Raji (cell line): ENCODE data around the gene STIM1.

Source experiments
- POLR2A ChIP-seq: IDR thresholded peaks from 2 replicates; pipeline ENCODE4 v1.6.1; 2011; ENCODE audit warnings: low read depth, low read length, control low read depth; ENCODE audit not compliant: insufficient read depth

The STIM1 gene

DNA sequence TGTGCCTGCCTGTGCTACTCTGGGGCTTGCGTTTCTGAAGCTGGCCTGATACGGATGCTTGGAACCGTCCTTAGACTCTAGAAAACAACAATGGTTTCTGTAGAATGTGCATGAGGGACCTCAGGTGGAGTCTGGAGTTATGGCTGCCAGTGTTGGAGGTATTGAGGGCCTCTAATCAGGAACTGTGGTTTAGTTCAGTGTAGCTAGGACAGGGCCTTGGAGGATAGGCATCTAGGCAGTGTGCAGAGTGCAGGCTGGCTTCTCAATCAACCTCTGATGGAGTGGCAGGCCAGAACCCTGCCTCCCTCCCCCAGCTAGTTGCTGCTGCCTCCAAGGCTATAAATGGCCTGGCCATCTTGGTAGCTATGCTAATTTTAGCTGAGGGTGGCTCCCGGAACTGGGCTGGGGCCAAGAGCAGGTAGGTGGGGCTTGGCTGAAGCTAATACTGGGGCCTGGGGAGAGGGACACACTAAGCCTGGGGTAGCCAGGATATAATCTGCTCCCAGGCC, 4.0 kb downstream of the STIM1 start:
- peak; percentile 42; the same call in 1 of the 2 replicates for TF ChIP-seq POLR2A

DNA sequence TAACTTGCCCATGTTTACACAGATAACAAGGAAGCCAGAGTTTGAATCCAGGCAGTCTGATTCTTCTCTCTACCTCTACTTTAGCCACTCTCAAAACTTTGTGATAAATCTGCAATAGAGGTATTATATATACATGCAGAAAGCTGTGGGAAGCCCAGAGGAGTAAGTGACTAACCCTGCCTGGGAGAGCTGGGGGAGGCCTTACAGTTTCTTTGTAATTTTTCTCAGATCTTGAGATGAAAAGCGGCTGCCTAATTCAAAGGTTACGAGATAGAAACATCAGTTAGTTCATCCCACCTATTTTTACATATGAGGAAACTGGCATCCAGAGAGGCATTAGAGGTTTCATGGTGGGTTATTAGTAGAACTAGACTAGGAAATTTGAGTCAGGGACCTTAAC, 4.9 kb downstream of the STIM1 start:
- TF ChIP-seq POLR2A = no peak

DNA sequence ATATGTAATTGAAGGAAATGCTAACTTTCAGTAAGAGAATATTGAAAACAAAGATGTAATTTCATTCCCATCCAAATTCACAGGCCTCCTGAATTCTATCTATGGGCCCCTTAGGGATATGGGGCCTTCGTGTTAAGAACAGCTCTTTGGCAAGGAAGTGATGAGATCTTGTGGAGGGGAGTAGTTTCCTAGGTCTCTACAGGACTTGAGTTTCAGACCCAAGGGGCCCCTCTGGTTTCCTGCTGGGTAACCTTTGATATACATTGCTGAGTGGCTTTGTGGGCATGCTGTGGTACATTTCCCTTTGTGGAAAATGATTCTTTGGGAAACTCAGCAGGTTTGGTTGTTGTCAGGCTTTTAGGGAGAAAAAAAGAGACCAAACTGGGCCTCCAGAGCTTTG, 6.2 kb downstream of the STIM1 start:
- no peak for TF ChIP-seq POLR2A

DNA sequence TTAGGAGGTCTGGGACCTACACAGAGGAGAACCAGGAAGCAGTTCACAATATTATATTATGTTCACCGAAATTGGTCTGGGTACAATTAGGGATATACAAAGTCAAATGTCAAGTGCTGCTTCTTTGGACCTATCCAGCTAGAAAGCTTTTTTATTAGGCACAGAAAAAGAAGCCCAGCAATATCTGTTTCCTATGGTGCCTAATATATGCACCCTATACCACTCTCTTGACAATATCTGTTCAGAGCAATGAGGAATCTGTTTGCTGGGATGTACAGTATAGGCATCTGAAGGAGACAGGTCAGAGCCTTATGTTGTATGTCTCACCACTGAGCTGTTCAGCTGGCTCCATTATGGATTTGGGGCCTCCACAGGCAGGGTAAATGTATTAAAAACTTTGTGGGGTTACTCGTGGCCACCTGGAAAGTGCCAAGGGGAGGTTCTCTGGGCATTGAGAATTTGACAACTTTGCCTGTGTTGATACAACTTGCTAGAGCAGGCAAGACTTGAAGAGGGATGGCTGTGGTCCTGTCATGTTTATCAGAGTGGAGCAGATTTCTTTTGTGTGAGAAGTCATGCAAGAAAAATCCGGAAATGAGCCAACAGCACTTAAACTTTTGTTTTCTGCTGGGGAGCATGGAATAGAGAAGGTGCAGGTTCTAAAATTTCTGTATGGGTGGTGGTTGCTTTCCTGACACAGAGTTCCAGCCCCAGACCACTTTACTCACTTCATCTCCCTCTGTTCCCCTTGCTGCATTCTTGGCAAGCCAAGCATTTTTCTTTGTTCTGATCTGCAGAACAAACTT, 10.1 kb downstream of the STIM1 start:
- TF ChIP-seq POLR2A = no peak

DNA sequence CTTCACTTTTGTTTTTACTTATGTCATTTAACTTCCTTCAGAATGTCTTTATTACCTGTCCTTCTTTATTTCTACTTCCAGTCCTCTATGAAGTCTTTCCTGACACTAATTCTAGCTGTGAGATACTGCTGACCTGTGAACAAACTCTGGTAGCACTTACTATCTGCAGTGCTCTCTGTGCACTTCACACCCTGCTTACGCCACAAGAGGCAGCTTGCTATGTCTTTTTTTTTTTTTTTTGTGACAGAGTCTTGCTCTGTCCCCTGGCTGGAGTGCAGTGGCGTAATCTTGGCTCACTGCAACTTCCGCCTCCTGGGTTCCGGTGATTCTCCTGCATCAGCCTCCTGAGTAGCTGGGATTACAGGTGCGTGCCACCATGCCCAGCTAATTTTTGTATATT, 10.7 kb downstream of the STIM1 start:
- TF ChIP-seq POLR2A = no peak

DNA sequence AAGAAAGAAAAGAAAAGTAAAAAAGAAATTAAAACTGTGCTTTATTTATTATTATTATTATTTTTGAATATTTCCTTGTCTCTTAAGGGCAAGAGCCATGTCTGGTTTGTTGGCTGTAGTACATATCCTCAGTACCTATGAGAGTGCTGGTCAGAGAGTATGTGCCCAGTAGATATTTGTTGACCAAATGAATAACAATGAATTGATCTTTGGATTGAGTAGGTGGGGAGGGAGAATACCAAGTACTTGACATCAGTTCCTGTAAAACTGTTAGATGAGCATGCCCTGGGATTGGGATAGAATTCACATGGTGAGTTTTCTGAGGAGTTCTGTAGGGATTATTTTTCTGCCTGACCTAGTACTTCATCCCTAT, 11.4 kb downstream of the STIM1 start:
- TF ChIP-seq POLR2A = no peak

DNA sequence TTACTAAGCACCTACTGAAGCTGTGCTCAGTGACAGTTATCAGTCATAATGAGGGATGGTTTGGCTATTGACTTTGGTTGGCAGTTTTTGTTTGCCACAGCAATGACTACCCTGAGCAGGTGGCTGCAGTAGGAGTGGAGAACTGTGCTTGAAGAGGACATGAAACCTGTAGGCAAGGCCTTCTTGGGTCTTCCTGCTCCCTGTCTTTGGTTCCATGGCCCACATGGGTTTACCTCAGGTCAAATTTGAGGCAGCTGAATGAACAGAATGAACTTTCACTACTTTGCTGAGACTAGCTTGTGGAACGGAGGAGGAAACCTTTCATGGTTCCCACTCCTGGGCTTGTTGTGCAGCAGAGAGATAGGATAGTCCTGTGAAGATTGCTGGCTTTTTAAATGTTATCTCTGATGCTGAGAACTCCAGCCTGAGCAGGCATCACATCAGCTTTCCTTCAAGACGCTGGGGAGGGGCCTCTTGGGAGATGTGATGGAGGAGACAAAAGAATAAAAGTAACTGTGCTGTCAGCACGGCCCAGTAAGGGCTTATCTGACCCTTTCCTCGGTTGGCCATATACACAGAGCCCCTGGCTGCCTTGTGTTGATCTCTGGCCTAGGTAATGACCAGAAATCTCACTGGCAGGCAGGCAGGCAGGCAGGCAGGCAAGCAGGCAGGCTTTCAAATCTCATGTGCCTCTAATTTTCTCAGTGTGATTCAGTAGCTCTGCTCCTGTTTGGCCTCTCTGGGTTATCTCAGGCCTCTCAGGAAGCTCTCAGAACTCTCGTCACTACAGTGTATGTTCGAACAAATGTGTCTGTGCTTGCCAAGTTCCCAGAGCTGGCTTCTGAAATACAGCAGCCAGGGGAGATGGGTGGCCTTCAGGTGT, 12.0 kb downstream of the STIM1 start:
- no peak for TF ChIP-seq POLR2A

DNA sequence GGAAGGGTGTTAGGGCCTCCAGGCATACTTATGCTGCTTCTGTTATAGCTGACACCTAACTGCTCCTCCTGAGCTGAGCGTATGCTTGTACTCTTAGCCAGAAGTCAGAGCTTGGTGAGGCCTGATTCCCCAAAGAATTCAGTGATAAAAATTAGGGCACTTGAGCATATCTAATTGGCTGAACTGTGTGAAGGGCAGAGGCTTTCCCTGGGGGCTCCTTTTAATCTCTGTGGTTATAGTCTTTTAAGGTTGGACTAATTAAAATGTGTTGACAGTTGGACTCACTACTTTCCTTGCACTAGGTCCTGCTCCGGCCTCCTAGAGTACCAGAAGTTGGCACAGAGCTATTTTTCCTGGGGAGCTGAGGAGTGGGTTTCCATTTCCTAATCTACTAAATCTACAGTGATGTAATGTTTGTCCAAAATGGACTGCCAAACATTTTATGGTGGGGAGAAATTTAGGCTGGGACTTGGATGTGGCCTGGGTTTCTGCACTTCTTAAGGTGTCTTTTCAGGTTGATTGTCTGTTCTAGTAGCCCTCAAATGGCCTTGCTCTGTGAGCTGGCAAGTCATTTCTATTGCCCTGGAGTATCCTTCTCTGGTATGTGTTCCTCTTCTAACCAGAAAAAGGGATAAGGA, 18.4 kb downstream of the STIM1 start:
- no peak for TF ChIP-seq POLR2A

DNA sequence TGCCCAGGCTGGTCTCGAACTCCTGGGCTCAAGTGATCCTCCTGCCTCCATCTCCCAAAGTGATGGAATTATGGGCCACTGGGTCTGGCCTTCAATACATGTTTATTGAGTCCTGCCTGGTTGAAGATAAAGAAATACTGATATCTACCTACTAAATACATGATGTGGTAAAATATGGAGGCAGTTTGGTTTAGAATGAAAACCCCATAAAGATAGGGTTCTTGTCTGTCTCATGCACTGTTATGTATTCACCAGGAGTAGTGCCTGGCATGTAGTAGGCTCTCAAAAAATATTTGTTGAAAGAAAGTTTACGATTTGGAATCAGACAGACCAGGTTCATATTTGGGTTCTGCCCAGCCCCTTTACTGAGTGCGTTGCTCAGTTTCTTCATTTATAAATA, 21.1 kb downstream of the STIM1 start:
- TF ChIP-seq POLR2A = no peak

DNA sequence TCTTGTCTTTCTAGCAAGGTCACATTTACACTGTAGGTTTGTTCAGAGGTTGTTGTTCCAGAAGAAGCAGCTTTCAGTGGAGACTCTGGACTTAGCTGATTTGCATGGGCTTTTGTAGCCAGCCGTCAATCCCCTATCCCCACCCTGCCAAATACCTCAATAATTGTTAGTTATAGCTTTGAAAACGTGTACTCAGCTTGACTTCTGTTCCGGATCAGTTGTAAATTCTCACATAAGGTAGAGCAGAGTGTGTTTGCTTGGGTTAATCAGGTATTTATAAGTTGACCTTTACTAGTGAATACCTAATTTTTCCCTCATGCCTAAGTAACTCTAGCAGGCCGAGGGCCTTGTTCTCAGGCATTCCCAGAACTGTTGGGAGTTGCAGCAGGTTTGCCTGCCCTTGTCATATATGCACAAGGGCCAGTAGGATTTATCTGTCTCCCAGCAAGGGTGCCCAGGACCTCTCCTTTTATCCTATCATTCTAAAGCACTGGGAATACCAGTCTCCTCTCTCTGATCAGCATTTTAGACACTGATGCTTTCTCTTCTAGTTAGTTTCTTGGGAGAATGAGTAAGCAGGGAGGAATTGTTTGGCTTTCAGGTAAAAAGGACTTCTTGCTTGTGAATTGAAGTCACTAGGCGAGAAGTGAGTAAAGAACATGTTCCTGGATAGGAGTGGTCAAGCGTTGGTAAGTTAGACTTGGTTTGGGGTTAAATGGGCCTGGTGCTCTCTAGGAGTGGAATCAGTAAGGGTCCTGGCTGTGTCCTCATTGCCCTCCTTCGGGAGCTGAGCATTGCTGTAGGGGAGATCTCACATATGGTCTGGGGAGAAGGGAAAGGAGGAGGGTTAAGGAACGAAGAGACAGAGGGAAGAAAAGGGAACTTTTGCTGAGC, 22.1 kb downstream of the STIM1 start:
- no peak for TF ChIP-seq POLR2A

DNA sequence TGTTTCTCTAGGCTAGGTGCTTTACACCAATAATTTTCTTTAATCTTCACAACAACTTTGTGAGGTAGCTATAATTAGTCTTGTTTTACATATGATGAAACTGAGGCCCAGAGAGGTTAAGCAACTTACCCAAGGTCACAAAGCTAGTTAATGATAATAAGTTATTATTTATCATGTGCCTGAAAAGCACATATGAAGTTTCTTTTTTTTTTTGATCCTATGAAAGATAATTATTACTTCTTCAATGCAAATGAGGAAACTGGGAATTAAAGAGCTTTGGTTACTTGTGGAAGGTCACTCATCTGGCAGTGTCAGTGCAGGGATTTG, 22.8 kb downstream of the STIM1 start:
- no peak for TF ChIP-seq POLR2A

DNA sequence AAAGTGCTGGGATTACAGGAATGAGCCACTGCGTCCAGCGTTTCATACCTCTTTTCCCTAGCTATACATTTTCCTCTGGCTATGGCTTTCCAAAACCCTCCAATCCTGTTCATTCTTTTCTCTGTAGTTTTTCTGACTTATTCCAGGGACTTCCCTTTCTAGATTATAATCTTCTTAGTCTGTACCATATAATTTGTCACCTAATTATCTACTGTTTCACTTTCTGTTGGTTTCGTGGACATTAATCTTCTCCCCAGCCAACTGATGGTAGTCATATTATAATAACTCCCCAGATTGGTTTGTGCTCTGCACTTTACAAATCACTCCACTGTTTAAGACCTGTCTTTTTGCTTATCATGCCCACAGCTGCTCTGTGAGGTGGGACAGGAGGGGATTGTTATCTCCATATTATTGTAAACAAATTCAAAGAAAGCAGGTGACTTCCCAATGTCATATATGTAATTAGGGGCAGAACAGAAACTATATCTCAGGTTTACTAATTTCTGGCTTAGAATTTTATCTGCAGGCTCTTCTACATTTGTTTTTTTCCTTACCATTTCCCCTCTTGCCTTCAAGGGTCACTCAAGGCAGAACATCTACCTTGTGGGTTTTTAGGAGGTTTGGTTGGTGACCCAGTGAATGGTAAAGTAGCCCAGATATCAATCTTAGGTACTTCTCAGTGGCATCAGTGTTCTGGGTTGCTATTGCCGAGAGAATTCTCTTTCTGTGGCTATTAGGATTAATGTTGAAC, 23.9 kb downstream of the STIM1 start:
- TF ChIP-seq POLR2A = no peak

DNA sequence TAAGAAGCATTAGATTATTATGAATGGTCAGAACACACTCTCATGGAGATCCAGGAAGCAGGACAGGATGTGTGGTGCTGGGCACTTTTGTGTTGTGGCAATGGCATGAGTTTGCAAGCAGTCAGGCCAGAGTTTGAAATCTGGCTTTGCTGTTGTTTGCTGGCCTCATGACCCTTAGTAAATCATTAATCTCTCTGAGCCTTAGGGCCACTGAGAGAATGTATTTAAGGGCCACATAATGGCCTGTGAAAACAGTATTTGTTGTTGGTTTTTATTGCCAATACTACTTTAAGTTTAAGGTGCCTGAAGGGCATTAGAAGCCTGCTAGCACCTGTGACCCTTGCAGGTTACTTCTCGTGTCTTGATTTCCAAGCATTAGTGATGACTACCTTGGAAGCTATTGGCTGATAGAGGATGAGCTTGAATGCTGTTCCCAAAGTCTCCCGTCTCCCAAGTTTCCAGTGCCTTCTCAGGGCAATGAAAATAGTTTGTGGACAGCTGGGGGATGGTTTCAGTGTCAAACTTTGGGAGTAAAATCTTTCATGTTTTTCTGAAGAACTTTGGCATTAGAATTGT, 24.6 kb downstream of the STIM1 start:
- TF ChIP-seq POLR2A = no peak

DNA sequence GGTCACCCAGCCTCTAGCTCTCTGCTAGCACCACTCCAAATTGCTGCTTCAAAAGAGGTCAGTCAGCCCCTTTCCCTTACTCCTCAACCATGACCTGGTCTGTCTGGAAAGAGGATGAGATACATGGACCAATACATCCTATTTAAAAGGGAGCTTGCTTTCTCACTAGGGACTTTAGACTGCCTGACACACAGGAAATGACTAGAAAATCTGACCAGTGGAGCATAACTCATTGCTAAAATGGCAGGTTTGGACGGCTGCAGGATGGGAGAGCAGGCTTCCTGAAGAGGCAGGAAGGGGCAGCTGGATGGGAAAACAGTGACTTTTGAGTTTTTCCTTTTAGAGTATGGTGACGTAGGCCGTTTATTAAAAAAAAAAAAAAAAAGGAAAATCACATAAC, 25.3 kb downstream of the STIM1 start:
- no peak for TF ChIP-seq POLR2A
